ENCODE results near the gene C11orf86.

The C11orf86 gene

GRCh38 chr11:67020949-67021348 lies 45.8 kb downstream of the C11orf86 start:
- TF ChIP-seq POLR2A (IDR thresholded peaks at IDR 0.05; ENCODE audit: low read length) = no peak
- no peak for TF ChIP-seq GATA1 (IDR thresholded peaks at IDR 0.05; ENCODE audit: low read depth, low read length)
- no peak for DNase-seq

- no peak for DNase-seq
These were observed 47.3 kb downstream of the C11orf86 start for GRCh38 chr11:67022341-67022933.

GRCh38 chr11:67022961-67023956 lies 48.2 kb downstream of the C11orf86 start, which contains the start of gene SYT12:
SYT12 (plus strand) TSS chr11:67023134; CDS start chr11:67030145, 7,011 bp downstream.
- TF ChIP-seq POLR2A (IDR thresholded peaks at IDR 0.05; ENCODE audit: low read length) = no peak
- TF ChIP-seq GATA1 (IDR thresholded peaks at IDR 0.05; ENCODE audit: low read depth, low read length) = no peak
- no peak for DNase-seq

More at GRCh38 chr11:67022341-67022933, 47.3 kb downstream of the C11orf86 start:
- no peak for TF ChIP-seq POLR2A (IDR thresholded peaks at IDR 0.05; ENCODE audit: low read length)
- TF ChIP-seq GATA1 (IDR thresholded peaks at IDR 0.05; ENCODE audit: low read depth, low read length) = no peak

- no peak for DNase-seq
- TF ChIP-seq GATA1 (IDR thresholded peaks at IDR 0.05; ENCODE audit: low read depth, low read length) (no peak), POLR2A (IDR thresholded peaks at IDR 0.05; ENCODE audit: low read length) (no peak)
These were observed 48.9 kb downstream of the C11orf86 start for GRCh38 chr11:67023957-67024353.

- no peak for DNase-seq
- TF ChIP-seq GATA1 (IDR thresholded peaks at IDR 0.05; ENCODE audit: low read depth, low read length) = no peak
- no peak for TF ChIP-seq POLR2A (IDR thresholded peaks at IDR 0.05; ENCODE audit: low read length)
These were observed 49.3 kb downstream of the C11orf86 start for GRCh38 chr11:67024410-67024809.

- no peak for TF ChIP-seq GATA1 (IDR thresholded peaks at IDR 0.05; ENCODE audit: low read depth, low read length)
- TF ChIP-seq POLR2A (IDR thresholded peaks at IDR 0.05; ENCODE audit: low read length) = no peak
- no peak for DNase-seq
These were observed 49.9 kb downstream of the C11orf86 start for GRCh38 chr11:67024966-67025365.

- no peak for DNase-seq
- TF ChIP-seq POLR2A (IDR thresholded peaks at IDR 0.05; ENCODE audit: low read length) (no peak), GATA1 (IDR thresholded peaks at IDR 0.05; ENCODE audit: low read depth, low read length) (no peak)
These were observed 50.6 kb downstream of the C11orf86 start for GRCh38 chr11:67025750-67026149.
